ENCODE data around the gene NCEH1.

DNA sequence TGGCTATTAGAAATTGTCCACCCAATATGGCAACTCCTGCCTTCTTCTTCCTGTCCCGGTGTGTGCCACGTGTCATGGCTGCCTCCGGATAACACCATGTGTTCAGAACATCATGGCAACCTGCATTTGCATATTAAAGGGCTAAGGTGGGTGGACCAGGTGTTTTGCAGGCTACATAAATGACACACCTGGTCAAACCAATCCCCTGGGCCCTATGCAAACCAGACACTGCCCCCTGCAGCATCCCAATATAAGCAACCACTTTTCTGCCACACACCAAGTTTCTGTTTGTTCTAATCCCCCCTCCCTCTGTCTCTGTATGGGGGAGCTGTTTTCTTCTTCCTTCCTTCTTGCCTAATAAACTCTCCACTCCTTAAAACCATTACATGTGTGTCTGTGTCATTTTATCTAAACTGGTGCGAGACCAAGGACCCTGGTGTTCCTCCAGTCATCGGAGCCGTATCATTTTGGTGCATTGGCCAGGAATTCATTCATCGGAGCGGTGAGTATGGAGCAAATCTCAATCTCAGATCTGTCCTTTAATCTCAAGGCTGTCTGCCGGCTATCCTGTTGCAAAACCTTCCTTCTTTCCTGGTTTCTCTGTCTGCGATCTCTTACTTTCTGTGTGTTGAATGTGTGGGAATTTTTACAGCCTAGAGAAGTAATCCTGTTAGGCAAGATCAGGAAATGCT is 44.5 kb downstream of the NCEH1 start:
- TF ChIP-seq, protein P1, sequence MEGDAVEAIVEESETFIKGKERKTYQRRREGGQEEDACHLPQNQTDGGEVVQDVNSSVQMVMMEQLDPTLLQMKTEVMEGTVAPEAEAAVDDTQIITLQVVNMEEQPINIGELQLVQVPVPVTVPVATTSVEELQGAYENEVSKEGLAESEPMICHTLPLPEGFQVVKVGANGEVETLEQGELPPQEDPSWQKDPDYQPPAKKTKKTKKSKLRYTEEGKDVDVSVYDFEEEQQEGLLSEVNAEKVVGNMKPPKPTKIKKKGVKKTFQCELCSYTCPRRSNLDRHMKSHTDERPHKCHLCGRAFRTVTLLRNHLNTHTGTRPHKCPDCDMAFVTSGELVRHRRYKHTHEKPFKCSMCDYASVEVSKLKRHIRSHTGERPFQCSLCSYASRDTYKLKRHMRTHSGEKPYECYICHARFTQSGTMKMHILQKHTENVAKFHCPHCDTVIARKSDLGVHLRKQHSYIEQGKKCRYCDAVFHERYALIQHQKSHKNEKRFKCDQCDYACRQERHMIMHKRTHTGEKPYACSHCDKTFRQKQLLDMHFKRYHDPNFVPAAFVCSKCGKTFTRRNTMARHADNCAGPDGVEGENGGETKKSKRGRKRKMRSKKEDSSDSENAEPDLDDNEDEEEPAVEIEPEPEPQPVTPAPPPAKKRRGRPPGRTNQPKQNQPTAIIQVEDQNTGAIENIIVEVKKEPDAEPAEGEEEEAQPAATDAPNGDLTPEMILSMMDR (IDR thresholded peaks at IDR 0.05 in 8 of 11, conservative IDR thresholded peaks at IDR 0.05 in 3 of 11): no peak
- no peak for TF ChIP-seq POLR2AphosphoS5 (IDR thresholded peaks at IDR 0.05)
- no peak for TF ChIP-seq POLR2A (IDR thresholded peaks at IDR 0.05)

Data from spleen (tissue), 7 donors.